ENCODE measurements around the gene JMY. TPM values are rescaled to one million over a fixed set of nuclear protein-coding genes. Genes with fewer than 3 reads are reported as not detected.

The JMY gene
- total RNA-seq, 1 experiment from 2014 or later = 15.2 TPM

- DNase-seq = no peak
- H2BK12ac ChIP-seq (ENCODE audit: insufficient read length, low read depth, low read length) = no peak overlapping the region
- H3K4me1 ChIP-seq (ENCODE audit: insufficient read depth, low read length) = peaks cover 3% of the 10 kb centered on the region; the same call in 1 of the 2 replicates
- WGBS (ENCODE audit: extremely low coverage, insufficient read length, low lambda C conversion rate) = no CpG with 5 or more reads among the region's 4 CpGs
- H3K9ac ChIP-seq (ENCODE audit: extremely low read depth, insufficient read length, low read length) = no peak overlapping the region
- Mint-ChIP-seq H3K27ac (peak overlapping the region in 1 of 3 experiments; percentile 60; a peak in 2 of 7 replicates), H3K4me1 (peaks cover 32 to 42% of the 10 kb centered on the region in 2 experiments), H3K36me3 (ENCODE audit: insufficient read depth in 1 of 3, low read depth in 3 of 3) (peaks cover 0 to 5% (median 2%) of the 10 kb centered on the region in 3 experiments; a peak in 3 of 7 replicates), H3K9me3 (no peaks in the 10 kb centered on the region; a peak in 1 of 5 replicates), H3K4me3 (peak overlapping the region in 1 of 2 experiments; percentile 24; a peak in 1 of 5 replicates), H3K27me3 (ENCODE audit: low read depth) (0 out of 2 replicates have a peak, but pooled peaks cover 4% of the 10 kb centered on the region)
- H3K4me2 ChIP-seq (ENCODE audit: insufficient read depth, insufficient read length, low read length) = no peak overlapping the region
- no peak overlapping the region for H2AFZ ChIP-seq (ENCODE audit: low read length)
- H2AK5ac ChIP-seq (ENCODE audit: insufficient read length, low read length) = no peak overlapping the region
- H3K56ac ChIP-seq (ENCODE audit: insufficient read length, low read depth, low read length) = no peak overlapping the region
- no peak overlapping the region for H2BK20ac ChIP-seq (ENCODE audit: low read depth, low read length, poor library complexity, severe bottlenecking)
- no peaks in the 10 kb centered on the region for H3K79me1 ChIP-seq (ENCODE audit: insufficient read depth, low read depth, low read length, poor library complexity, severe bottlenecking)
- no peak overlapping the region for H4K5ac ChIP-seq (ENCODE audit: insufficient read length, low read depth, low read length)
- no peaks in the 10 kb centered on the region for H3K9me3 ChIP-seq (ENCODE audit: control insufficient read depth, low read depth, low read length)
- H2BK120ac ChIP-seq (ENCODE audit: low read depth, low read length, poor library complexity, severe bottlenecking) = no peak overlapping the region
- no peaks in the 10 kb centered on the region for H4K20me1 ChIP-seq (ENCODE audit: control insufficient read depth, insufficient read depth, insufficient read length)
- H2BK15ac ChIP-seq (ENCODE audit: low read depth, low read length) = no peak overlapping the region
- peaks cover 7% of the 10 kb centered on the region; the same call in 1 of the 2 replicates for H3K79me2 ChIP-seq (ENCODE audit: insufficient read depth, low read length)
- no peak overlapping the region for H4K91ac ChIP-seq (ENCODE audit: insufficient read length, low read depth, low read length)
- H3K27me3 ChIP-seq (ENCODE audit: insufficient read depth, low read length) = no peaks in the 10 kb centered on the region
- no peak overlapping the region for H3K23ac ChIP-seq (ENCODE audit: insufficient read length, low read depth, low read length)
- H3K18ac ChIP-seq (ENCODE audit: insufficient read length, low read depth, low read length) = no peak overlapping the region
- H3K4ac ChIP-seq (ENCODE audit: low read depth, low read length) = no peak overlapping the region
- peaks cover 15% of the 10 kb centered on the region for H3K23me2 ChIP-seq (ENCODE audit: insufficient read length, low read depth, low read length, poor library complexity, severe bottlenecking)
- no peak overlapping the region for H2BK5ac ChIP-seq (ENCODE audit: insufficient read length, low read length)
- H3T11ph ChIP-seq (ENCODE audit: low read length) = no peak overlapping the region
- H4K8ac ChIP-seq (replicated peaks; ENCODE audit: insufficient read length, low read depth, low read length) = no peak overlapping the region
- TF ChIP-seq CTCF (conservative IDR thresholded peaks at IDR 0.05) = no peak
- H3K27ac ChIP-seq (ENCODE audit: insufficient read length, low read depth, low read length) = no peak overlapping the region
- no peak overlapping the region for H3K14ac ChIP-seq (ENCODE audit: insufficient read depth, low read length)
Observed at GRCh38 chr5:79241535-79241979, 5.6 kb downstream of the JMY start.
